Thyroid gland (tissue), 4 donors: ENCODE data around the gene ZNF716.

Experiments used
- POLR2A ChIP-seq, 2 donors: fragments of 450-650 bp; IDR thresholded peaks; one replicate each; pipeline ENCODE4 v1.6.1; 2017; ENCODE audit warnings: antibody characterized with exemption in 2 of 2, mild to moderate bottlenecking in 2 of 2, moderate library complexity in 1 of 2
- TF ChIP-seq, protein P1 (sequence below), 6 experiments: fragments of 200-600 bp in 3 of 6; fragments of 450-650 bp in 3 of 6; sonication (generic) in 3 of 6; IDR thresholded peaks; one replicate each; pipeline ENCODE4 v1.5.1; 2016 to 2019; ENCODE audit warnings: antibody characterized with exemption in 6 of 6, mild to moderate bottlenecking in 2 of 6, inconsistent platforms in 1 of 6, moderate library complexity in 1 of 6

- no peak for TF ChIP-seq POLR2A (IDR thresholded peaks at IDR 0.05)
- TF ChIP-seq, protein P1, sequence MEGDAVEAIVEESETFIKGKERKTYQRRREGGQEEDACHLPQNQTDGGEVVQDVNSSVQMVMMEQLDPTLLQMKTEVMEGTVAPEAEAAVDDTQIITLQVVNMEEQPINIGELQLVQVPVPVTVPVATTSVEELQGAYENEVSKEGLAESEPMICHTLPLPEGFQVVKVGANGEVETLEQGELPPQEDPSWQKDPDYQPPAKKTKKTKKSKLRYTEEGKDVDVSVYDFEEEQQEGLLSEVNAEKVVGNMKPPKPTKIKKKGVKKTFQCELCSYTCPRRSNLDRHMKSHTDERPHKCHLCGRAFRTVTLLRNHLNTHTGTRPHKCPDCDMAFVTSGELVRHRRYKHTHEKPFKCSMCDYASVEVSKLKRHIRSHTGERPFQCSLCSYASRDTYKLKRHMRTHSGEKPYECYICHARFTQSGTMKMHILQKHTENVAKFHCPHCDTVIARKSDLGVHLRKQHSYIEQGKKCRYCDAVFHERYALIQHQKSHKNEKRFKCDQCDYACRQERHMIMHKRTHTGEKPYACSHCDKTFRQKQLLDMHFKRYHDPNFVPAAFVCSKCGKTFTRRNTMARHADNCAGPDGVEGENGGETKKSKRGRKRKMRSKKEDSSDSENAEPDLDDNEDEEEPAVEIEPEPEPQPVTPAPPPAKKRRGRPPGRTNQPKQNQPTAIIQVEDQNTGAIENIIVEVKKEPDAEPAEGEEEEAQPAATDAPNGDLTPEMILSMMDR (IDR thresholded peaks at IDR 0.05): no peak
Measured at GRCh38 chr7:57487957-57488356, 38.0 kb downstream of the ZNF716 start.
